DMS114 treated with DMSO at 0.1 percent for 48 hours (cell line): Measurements from ENCODE around the gene SPG7.
"Not testable (repeated sequence)": the region's sequence is repeated elsewhere in the genome, so short reads cannot be mapped to it uniquely, and the experiment has no call there.

Experiments used
- DNase-seq: peaks from one replicate; lab custom pipeline; 2025; ENCODE audit not compliant: unreplicated experiment; lab: John Stamatoyannopoulos, UW

SPG7 gene

DNA sequence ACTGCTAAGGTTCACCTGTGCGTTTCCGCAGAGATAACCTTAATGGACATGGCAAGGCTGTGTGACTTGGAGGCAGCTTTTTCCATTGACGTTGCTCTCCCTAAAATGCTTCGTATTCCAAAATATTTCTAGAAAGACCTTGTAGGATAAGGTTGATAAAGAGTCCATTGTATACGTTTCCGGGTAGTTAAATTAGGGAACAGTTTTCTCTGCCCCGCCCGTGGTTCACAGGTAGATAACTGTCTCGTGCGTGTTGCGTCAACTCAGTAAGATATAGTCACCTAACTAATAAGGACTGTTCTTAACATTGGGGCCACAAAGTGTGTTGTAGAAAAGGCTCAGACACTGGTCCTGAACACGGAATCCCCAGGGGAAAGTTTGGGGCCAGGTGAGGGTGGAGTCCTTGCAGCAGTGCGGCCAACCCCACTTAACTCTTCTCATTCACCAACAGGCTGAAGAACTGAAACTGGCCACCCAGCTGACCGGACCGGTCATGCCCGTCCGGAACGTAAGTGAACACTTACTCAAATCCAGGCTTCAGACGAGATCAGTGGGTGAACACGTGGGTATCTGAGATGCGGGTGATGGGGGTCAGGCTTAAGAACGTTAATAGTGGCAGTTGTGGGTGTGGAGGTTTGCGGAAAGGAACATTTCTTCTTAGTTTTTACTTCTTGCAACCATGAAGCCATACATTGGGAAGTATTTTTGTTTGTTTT, 53.8 kb downstream of the SPG7 start:
- DNase-seq, result no peak

- no peak for DNase-seq
Measured at GRCh38 chr16:89562939-89563338, 54.7 kb downstream of the SPG7 start.

DNA sequence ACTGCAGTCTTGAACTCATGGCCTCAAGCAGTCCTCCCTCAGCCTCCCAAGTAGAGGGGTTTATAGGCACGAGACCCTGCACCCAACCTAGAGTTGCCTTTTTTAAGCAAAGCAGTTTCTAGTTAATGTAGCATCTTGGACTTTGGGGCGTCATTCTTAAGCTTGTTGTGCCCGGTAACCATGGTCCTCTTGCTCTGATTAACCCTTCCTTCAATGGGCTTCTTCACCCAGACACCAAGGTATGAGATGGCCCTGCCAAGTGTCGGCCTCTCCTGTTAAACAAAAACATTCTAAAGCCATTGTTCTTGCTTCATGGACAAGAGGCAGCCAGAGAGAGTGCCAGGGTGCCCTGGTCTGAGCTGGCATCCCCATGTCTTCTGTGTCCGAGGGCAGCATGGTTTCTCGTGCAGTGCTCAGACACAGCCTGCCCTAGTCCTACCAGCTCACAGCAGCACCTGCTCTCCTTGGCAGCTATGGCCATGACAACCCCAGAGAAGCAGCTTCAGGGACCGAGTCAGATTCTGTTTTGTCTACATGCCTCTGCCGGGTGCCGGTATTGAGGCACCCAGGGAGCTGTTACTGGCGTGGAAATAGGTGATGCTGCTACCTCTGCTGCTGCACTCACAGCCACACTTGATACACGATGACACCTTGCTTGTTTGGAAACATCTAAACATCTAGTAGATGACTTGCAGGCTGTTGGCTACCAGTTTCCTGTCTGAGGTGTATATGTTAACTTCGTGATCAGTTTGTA, 55.6 kb downstream of the SPG7 start:
- no peak for DNase-seq

DNA sequence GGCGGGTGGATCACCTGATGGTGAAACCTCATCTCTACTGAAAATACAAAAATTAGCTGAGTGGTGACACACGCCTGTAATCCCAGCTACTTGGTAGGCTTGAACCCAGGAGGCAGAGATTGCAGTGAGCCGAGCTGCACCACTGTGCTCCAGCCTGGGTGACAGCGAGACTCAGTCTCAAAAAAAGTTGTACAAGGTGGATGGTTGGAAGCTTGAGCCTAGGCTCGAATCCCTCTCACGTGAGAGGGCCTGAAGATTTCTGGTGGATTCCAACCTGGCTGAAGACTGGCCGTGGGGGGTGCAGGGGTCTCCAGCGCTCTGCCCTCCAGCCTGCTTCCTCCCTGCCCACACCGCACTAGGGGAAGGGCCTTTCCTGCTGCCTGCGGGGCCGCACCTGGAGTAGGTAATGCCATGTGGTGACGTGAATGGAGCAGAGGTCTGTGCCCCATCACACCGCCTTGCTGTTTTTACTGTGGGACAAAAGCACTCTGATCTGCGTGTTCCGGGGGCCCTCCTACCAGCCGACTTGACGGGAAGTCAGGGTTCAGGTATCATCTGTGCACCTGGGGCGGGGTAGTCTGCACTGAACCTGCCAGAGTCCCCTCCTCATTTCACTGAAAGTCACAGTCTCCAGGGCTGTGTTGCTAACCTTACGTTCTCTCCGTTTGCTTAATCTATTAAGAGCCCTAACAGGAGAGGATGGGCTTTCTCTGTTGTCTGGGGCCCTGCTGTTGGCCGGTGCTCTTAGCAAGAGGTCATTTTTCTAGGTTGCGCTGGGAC, 56.5 kb downstream of the SPG7 start:
- no peak for DNase-seq

- no peak for DNase-seq
Measured at GRCh38 chr16:89565256-89565505, 57.0 kb downstream of the SPG7 start.

GRCh38 chr16:89565506-89566372, 57.5 kb downstream of the SPG7 start:
- peak; percentile 23 for DNase-seq

DNA sequence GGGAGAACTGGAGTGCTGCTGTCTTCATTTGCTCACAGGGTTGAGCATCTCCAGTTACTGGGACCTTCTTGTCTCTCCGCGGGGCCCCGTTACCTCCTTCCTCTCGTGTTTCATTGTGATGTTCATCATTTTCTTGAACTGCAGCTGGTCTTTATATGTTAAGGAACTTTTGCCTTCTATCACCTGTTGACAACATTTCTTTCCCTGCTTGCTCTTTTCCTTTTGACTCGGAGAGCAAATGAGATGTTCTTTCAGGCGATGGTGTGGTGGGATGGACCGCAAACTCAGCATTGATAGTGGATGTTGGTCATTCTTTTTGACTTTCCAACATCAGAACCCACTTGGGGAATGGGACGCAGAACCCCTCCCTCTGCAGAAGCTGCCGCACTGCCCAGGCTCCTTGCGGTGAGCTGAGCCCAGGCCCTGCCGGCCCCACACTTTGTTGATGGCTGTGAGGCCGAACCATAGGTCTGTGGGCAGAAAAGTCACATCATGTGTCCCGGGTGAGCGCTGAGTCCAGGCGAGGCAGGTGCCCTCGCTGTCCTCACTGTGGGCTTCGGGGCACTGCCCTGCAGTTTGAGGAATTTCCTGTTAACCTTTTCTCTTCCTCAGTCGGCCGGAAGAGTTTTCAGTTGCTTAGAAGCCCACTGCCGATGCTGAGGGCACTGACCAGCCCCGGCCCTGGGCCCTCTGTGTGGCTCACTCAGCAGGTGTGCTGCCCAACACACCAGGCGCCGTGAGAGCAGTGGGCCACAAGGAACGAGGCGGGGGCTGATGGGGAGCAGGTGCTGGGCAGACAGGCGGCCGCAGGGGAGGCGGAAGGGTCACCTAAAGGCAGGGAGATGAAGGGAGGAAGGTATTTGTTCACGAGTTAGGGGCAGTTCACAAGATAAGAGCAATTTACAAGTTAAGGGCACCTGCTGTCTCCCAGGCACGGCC, 59.7 kb downstream of the SPG7 start:
- DNase-seq, result no peak

GRCh38 chr16:89569506-89570341, 61.5 kb downstream of the SPG7 start:
- DNase-seq, result no peak

GRCh38 chr16:89570342-89570923, 62.2 kb downstream of the SPG7 start:
- no peak for DNase-seq

DNA sequence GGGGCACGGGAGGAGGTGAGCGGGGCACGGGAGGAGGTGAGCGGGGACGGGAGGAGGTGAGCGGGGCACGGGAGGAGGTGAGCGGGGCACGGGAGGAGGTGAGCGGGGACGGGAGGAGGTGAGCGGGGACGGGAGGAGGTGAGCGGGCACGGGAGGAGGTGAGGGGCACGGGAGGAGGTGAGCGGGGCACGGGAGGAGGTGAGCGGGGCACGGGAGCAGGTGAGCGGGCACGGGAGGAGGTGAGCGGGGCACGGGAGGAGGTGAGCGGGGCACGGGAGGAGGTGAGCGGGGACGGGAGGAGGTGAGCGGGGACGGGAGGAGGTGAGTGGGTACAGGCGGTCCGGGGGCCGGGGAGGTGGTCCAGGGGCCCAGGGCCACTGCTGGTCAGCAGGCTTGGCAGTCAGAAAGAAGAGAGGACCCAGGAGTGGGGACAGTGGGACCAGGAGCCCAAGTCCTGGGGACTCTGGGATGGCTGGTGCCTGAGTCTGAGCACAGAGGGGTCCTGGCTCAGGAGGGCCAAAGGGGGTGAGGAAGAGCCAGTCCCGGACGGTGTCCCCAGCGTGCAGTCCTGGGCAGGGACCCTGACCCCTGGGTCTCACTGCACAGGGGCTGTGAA, 62.9 kb downstream of the SPG7 start:
- not testable (repeated sequence) for DNase-seq

DNA sequence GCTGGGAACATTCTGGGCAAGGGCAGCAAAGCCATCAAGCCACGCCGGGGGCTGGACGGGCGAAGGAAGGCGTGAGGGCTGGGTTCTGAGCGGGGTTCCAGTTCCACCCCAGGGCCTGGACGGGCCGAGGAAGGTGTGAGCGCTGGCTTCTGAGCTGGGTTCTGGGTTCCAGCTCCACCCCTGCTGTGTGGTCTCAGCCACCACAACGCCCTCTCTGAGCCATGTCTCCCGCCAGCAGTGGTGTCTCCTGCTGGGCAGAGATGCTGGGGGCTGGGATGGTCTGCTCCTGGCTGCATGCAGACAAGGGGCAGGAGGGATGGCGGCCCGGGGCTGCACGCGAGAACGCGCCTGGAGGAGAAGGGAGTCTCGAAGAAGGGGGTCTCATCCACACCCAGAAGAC, 63.4 kb downstream of the SPG7 start:
- no peak for DNase-seq

- DNase-seq, result no peak
Measured at GRCh38 chr16:89572073-89572484, 63.9 kb downstream of the SPG7 start.

DNA sequence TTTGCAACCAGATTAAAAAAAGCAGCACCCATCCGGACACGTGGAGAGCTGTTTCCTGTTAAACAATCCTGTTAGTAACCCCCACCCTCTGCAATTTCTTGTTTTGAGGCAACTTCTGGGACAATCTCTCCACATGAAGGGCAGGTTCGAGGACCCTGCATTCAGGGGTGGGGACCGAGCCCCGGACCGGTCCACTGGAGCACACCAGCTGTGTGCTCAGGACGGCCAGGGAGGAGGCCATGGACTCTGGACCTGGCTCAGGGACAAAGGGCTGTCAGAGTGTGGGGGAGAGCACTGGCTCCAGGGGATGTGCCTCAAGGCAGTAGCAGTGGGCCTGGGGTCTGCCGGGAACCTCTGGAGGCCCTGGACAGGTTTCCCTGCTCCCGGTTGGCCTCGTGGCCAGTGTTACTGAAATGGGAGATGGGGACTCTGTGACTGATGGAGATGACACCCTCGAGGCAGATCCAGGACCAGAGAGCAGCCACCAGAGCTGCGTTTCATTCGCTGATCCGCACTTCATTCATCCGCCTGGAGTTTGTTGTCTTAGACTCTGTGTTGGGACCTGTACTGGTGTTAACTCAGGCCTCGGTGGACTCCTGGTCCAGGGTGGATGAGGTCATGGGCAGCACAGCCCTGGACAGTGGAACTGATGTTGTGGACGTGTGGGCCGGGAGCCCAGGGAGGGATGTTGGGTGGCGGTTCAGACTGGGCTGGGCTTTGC, 64.4 kb downstream of the SPG7 start:
- DNase-seq, result no peak

- DNase-seq, result no peak
Measured at GRCh38 chr16:89573826-89574680, 65.8 kb downstream of the SPG7 start.

GRCh38 chr16:89574681-89575246, 66.6 kb downstream of the SPG7 start:
- DNase-seq, result no peak
